IMR-90 (cell line): ENCODE data around the gene C5orf58. TPM values are rescaled to one million over a fixed set of nuclear protein-coding genes. Genes with fewer than 3 reads are reported as not detected.

ENCODE experiments used
- ATAC-seq: fragments of 200-7000 bp; cut with Tn5 transposase; 2 replicates; pipeline ENCODE4 v1.9.1; 2020; ENCODE audit warnings: low read depth, mild to moderate bottlenecking, moderate library complexity
- BruUV-seq: library from RNA; stranded (reverse); fragments of 400-500 nt; replicated peaks from 2 replicates; lab custom pipeline; 2021; lab: Mats Ljungman, UMichigan
- CTCF ChIA-PET: fragments of 300-600 bp; formaldehyde crosslinking; extraction: SDS; loops from one replicate; lab custom pipeline; 2021; ENCODE audit warnings: antibody characterized with exemption; lab: Yijun Ruan, JAX
- POLR2A ChIA-PET: fragments of 300-600 bp; sonication (Branson Sonifier 250); formaldehyde crosslinking; loops from one replicate; lab custom pipeline; 2022; ENCODE audit warnings: antibody characterized with exemption; ENCODE audit not compliant: unreplicated experiment; lab: Charles Lee
- DNase-seq: peaks from one replicate; pipeline ENCODE4 v3.0.0; 2013
- H2AFZ ChIP-seq: replicated peaks from 2 replicates; pipeline ENCODE3; 2013; ENCODE audit warnings: low read length, mild to moderate bottlenecking; ENCODE audit not compliant: poor library complexity
- H2AK5ac ChIP-seq: 2 replicates; pipeline ENCODE4 v1.6.1; 2013; ENCODE audit warnings: low read depth, low read length, inconsistent platforms
- H2AK9ac ChIP-seq: replicated peaks from 2 replicates; pipeline ENCODE3; 2013; ENCODE audit warnings: mild to moderate bottlenecking, low read depth, low read length, moderate library complexity; ENCODE audit not compliant: poor library complexity
- H2BK120ac ChIP-seq: 2 replicates; pipeline ENCODE4 v1.6.1; 2013; ENCODE audit warnings: low read depth, low read length, inconsistent platforms
- H2BK15ac ChIP-seq: 3 replicates; pipeline ENCODE4 v1.6.1; 2013; ENCODE audit warnings: low read depth, low read length, inconsistent platforms
- H2BK20ac ChIP-seq: 2 replicates; pipeline ENCODE4 v1.6.1; 2013; ENCODE audit warnings: low read depth, mild to moderate bottlenecking, inconsistent platforms, low read length, moderate library complexity
- H2BK5ac ChIP-seq: 2 replicates; pipeline ENCODE4 v1.6.1; 2013; ENCODE audit warnings: mild to moderate bottlenecking, low read depth, low read length, inconsistent platforms; ENCODE audit not compliant: poor library complexity, severe bottlenecking
- H3K14ac ChIP-seq: replicated peaks from 2 replicates; pipeline ENCODE4 v1.6.1; 2013; ENCODE audit warnings: low read depth, low read length, inconsistent platforms
- H3K18ac ChIP-seq: 2 replicates; pipeline ENCODE4 v1.6.1; 2013; ENCODE audit warnings: low read depth, low read length, control low read depth
- H3K23ac ChIP-seq: 2 replicates; pipeline ENCODE4 v1.6.1; 2013; ENCODE audit warnings: low read depth, low read length, inconsistent platforms
- H3K27ac ChIP-seq: 2 replicates; pipeline ENCODE4 v1.5.1; 2013; ENCODE audit warnings: mild to moderate bottlenecking, control low read depth, low read length; ENCODE audit not compliant: insufficient read depth
- H3K27me3 ChIP-seq: 2 replicates; pipeline ENCODE4 v1.6.1; 2013; ENCODE audit warnings: low read length; ENCODE audit not compliant: control insufficient read depth, insufficient read depth
- H3K36me3 ChIP-seq: 2 replicates; pipeline ENCODE4 v1.6.1; 2013; ENCODE audit warnings: low read length, mixed read lengths; ENCODE audit not compliant: control insufficient read depth, insufficient read depth
- H3K4ac ChIP-seq: 2 replicates; pipeline ENCODE4 v1.6.1; 2013; ENCODE audit warnings: low read depth, low read length, inconsistent platforms
- H3K4me1 ChIP-seq: 2 replicates; pipeline ENCODE4 v1.6.1; 2013; ENCODE audit warnings: low read length, mixed read lengths; ENCODE audit not compliant: control insufficient read depth, insufficient read depth
- H3K4me2 ChIP-seq: 2 replicates; pipeline ENCODE4 v1.6.1; 2013; ENCODE audit warnings: low read depth, mild to moderate bottlenecking, control low read depth, low read length, moderate library complexity
- H3K4me3 ChIP-seq: 2 replicates; pipeline ENCODE4 v1.5.1; 2013; ENCODE audit warnings: low read depth, mild to moderate bottlenecking, control low read depth, low read length, moderate library complexity; ENCODE audit not compliant: insufficient read depth
- H3K56ac ChIP-seq: 2 replicates; pipeline ENCODE4 v1.6.1; 2013; ENCODE audit warnings: low read length, inconsistent platforms; ENCODE audit not compliant: insufficient read depth; ENCODE audit errors: extremely low read depth
- H3K79me1 ChIP-seq, 2 experiments: 2 replicates each; pipeline ENCODE4 v1.6.1; 2013; ENCODE audit warnings: low read length in 2 of 2, inconsistent platforms in 1 of 2, low read depth in 1 of 2
- H3K9ac ChIP-seq: 2 replicates; pipeline ENCODE4 v1.6.1; 2013; ENCODE audit warnings: low read depth, low read length, control low read depth
- H3K9me1 ChIP-seq: 2 replicates; pipeline ENCODE4 v1.6.1; 2013; ENCODE audit warnings: low read length, inconsistent platforms; ENCODE audit not compliant: insufficient read depth
- H3K9me3 ChIP-seq: 2 replicates; pipeline ENCODE4 v1.6.1; 2013; ENCODE audit warnings: low read length; ENCODE audit not compliant: control insufficient read depth, insufficient read depth
- H4K20me1 ChIP-seq: 2 replicates; pipeline ENCODE4 v1.6.1; 2013; ENCODE audit warnings: low read length, inconsistent platforms; ENCODE audit not compliant: insufficient read depth
- H4K5ac ChIP-seq: 2 replicates; pipeline ENCODE4 v1.6.1; 2013; ENCODE audit warnings: mild to moderate bottlenecking, low read depth, low read length, control low read depth
- H4K8ac ChIP-seq, 2 experiments: 2 replicates each; pipeline ENCODE4 v1.6.1; 2013; ENCODE audit warnings: low read depth in 2 of 2, low read length in 2 of 2, control low read depth in 1 of 2, inconsistent platforms in 1 of 2
- H4K91ac ChIP-seq: 2 replicates; pipeline ENCODE4 v1.6.1; 2013; ENCODE audit warnings: low read depth, low read length, inconsistent platforms; ENCODE audit not compliant: insufficient read depth
- BHLHE40 ChIP-seq: fragments of 150-350 bp; IDR thresholded peaks from 2 replicates; pipeline ENCODE4 v1.6.1; 2016; ENCODE audit warnings: mild to moderate bottlenecking, low read depth, low read length
- CEBPB ChIP-seq: IDR thresholded peaks from 2 replicates; pipeline ENCODE4 v1.6.1; 2012; ENCODE audit warnings: low read depth, low read length, improper control_type of control experiment
- CHD1 ChIP-seq: IDR thresholded peaks from 2 replicates; pipeline ENCODE4 v1.6.1; 2012; ENCODE audit warnings: low read depth, low read length, improper control_type of control experiment
- CTCF ChIP-seq: conservative IDR thresholded peaks from 2 replicates; pipeline ENCODE4 v1.5.1; 2012; ENCODE audit warnings: mild to moderate bottlenecking, low read depth, low read length, improper control_type of control experiment
- ELK1 ChIP-seq: fragments of 150-350 bp; IDR thresholded peaks from 2 replicates; pipeline ENCODE4 v1.6.1; 2016; ENCODE audit warnings: low read depth, mild to moderate bottlenecking, low read length, moderate library complexity, borderline replicate concordance
- FOS ChIP-seq: fragments of 150-350 bp; IDR thresholded peaks from 2 replicates; pipeline ENCODE4 v1.6.1; 2016; ENCODE audit warnings: low read depth, low read length
- MAFK ChIP-seq: IDR thresholded peaks from 2 replicates; pipeline ENCODE4 v1.6.1; 2012; ENCODE audit warnings: low read depth, low read length, improper control_type of control experiment
- MAZ ChIP-seq: IDR thresholded peaks from 2 replicates; pipeline ENCODE4 v1.6.1; 2012; ENCODE audit warnings: low read depth, mild to moderate bottlenecking, low read length, improper control_type of control experiment, moderate library complexity, borderline replicate concordance
- MXI1 ChIP-seq: IDR thresholded peaks from 2 replicates; pipeline ENCODE4 v1.6.1; 2012; ENCODE audit warnings: low read depth, mild to moderate bottlenecking, low read length, moderate library complexity, borderline replicate concordance
- NFE2L2 ChIP-seq: fragments of 150-350 bp; IDR thresholded peaks from 2 replicates; pipeline ENCODE4 v1.6.1; 2016; ENCODE audit warnings: low read depth, mild to moderate bottlenecking, low read length
- RAD21 ChIP-seq: IDR thresholded peaks from 2 replicates; pipeline ENCODE4 v1.6.1; 2012; ENCODE audit warnings: low read length, improper control_type of control experiment
- RFX5 ChIP-seq: IDR thresholded peaks from 2 replicates; pipeline ENCODE4 v1.8.0; 2012; ENCODE audit warnings: low read depth, mild to moderate bottlenecking, low read length, moderate library complexity
- SMC3 ChIP-seq: fragments of 150-350 bp; IDR thresholded peaks from 2 replicates; pipeline ENCODE4 v1.6.1; 2016; ENCODE audit warnings: low read depth, mild to moderate bottlenecking, antibody characterized with exemption, low read length, moderate library complexity
- USF2 ChIP-seq: fragments of 150-350 bp; IDR thresholded peaks from 2 replicates; pipeline ENCODE4 v1.6.1; 2017; ENCODE audit warnings: mild to moderate bottlenecking, antibody characterized with exemption, low read length, low read depth
- WGBS, 2 experiments: methylation state at CpG; one replicate each; pipeline versions ENCODE4 v1.1.5 to v1.1.7; 2013; ENCODE audit warnings: missing lambda C conversion rate in 2 of 2; ENCODE audit not compliant: insufficient read length in 1 of 2; ENCODE audit errors: extremely low coverage in 2 of 2; 5-methylcytosine and 5-hydroxymethylcytosine counted together
- dilution Hi-C: fragments of 300-500 bp; cut with HindIII; formaldehyde crosslinking; loops from one replicate; pipeline ENCODE4 v1.14.3; 2018; ENCODE audit warnings: low sequenced_read_pairs; ENCODE audit not compliant: unreplicated experiment
- in situ Hi-C: fragments of 300-500 bp; cut with MboI; formaldehyde crosslinking; loops from 3 replicates; pipeline ENCODE4 v1.14.3; 2019; ENCODE audit warnings: low sequenced_read_pairs, inconsistent platforms, mixed read lengths
- intact Hi-C: fragments of 100-400 bp; cut with micrococcal nuclease; formaldehyde crosslinking; loops from 2 replicates; pipeline ENCODE4 v1.10.0; 2022
- polyA plus RNA-seq, 3 experiments: library from polyadenylated mRNA; depleted of rRNA; stranded (reverse); fragments of >200 nt; gene quantifications; 2 replicates each; pipeline ENCODE4 v1.2.3, GENCODE V29; 2012; ENCODE audit warnings: low replicate concordance in 1 of 3
- total RNA-seq: library from RNA; depleted of rRNA; stranded (reverse); fragments of >200 nt; gene quantifications from 2 replicates; pipeline ENCODE4 v1.2.3, GENCODE V29; 2012

The C5orf58 gene
- total and polyA plus RNA-seq, 2 of the 4 experiments (the other 2 are of a cell fraction): not detected

- Histone ChIP-seq H3K23ac (no peak overlapping the region), H2AFZ (no peak overlapping the region), H2BK15ac (no peak overlapping the region), H4K20me1 (no peaks in the 10 kb centered on the region), H2BK20ac (no peak overlapping the region), H3K18ac (no peak overlapping the region), H3K79me1 (no peaks in the 10 kb centered on the region), H3K27me3 (no peaks in the 10 kb centered on the region), H3K9me1 (no peaks in the 10 kb centered on the region), H3K4me3 (no peak overlapping the region), H3K4me1 (no peaks in the 10 kb centered on the region), H3K36me3 (no peaks in the 10 kb centered on the region), H2AK5ac (no peak overlapping the region), H3K27ac (no peak overlapping the region), H3K14ac (no peak overlapping the region), H3K4me2 (no peak overlapping the region), H4K5ac (no peak overlapping the region), H2BK5ac (no peak overlapping the region), H3K4ac (no peak overlapping the region), H2BK120ac (no peak overlapping the region), H4K8ac (no peak overlapping the region), H2AK9ac (no peak overlapping the region), H3K56ac (no peak overlapping the region), H3K9ac (no peak overlapping the region), H3K9me3 (no peaks in the 10 kb centered on the region), H4K91ac (no peak overlapping the region)
- DNase-seq (no peak), ATAC-seq (no peak)
- ChIA-PET POLR2A (no interaction called here), CTCF (no interaction called here)
- in situ Hi-C loops (no loop called here), dilution Hi-C loops (no loop called here), intact Hi-C loops (no loop called here)
- no peak for TF ChIP-seq BHLHE40
- TF ChIP-seq RAD21: no peak
- no peak for TF ChIP-seq MAFK
- no peak for TF ChIP-seq MXI1
- TF ChIP-seq MAZ: no peak
- TF ChIP-seq SMC3: no peak
- TF ChIP-seq CTCF: no peak
- TF ChIP-seq FOS: no peak
- no peak for TF ChIP-seq CEBPB
- TF ChIP-seq ELK1: no peak
- TF ChIP-seq NFE2L2: no peak
- TF ChIP-seq RFX5: no peak
- no peak for TF ChIP-seq USF2
- TF ChIP-seq CHD1: no peak
- no TSS peak for BruUV-seq
- 80% methylated on average over 2 of the region's 5 CpGs; no CpG with 5 or more reads in 1 of the 2 experiments for WGBS, 2 experiments
These were observed 15.0 kb upstream of the C5orf58 start for GRCh38 chr5:170217831-170218230.
